HEK293 (cell line): ENCODE data around the gene KCTD18.

Experiments
- CTCF ChIA-PET: fragments of 350-600 bp; formaldehyde crosslinking; extraction: SDS; loops from one replicate; lab custom pipeline; 2021; ENCODE audit warnings: antibody characterized with exemption; lab: Yijun Ruan, JAX
- POLR2A ChIA-PET: fragments of 300-600 bp; formaldehyde crosslinking; extraction: SDS; loops from one replicate; lab custom pipeline; 2020; ENCODE audit warnings: antibody characterized with exemption, inconsistent platforms; lab: Yijun Ruan, JAX
- H3K27ac ChIP-seq: fragments of 200-500 bp; sonication (Bioruptor generic); 2 replicates; pipeline ENCODE4 v1.5.1; 2014; ENCODE audit warnings: low read depth, low read length, control low read depth, inconsistent platforms; ENCODE audit errors: extremely low read depth
- H3K36me3 ChIP-seq, 2 experiments: fragments of 200-500 bp in 1 of 2; sonication (Bioruptor generic) in 1 of 2; 1 replicate in 1 of 2; 2 replicates in 1 of 2; pipeline ENCODE4 v1.5.1; 2014 to 2017; ENCODE audit warnings: inconsistent platforms in 2 of 2, low read length in 2 of 2; ENCODE audit not compliant: control insufficient read depth in 2 of 2, insufficient read depth in 1 of 2
- H3K4me1 ChIP-seq: fragments of 200-500 bp; sonication (Bioruptor generic); 2 replicates; pipeline ENCODE4 v1.5.1; 2014; ENCODE audit warnings: mild to moderate bottlenecking, low read length, inconsistent platforms; ENCODE audit not compliant: control insufficient read depth, insufficient read depth
- H3K4me3 ChIP-seq: 2 replicates; pipeline ENCODE4 v1.5.1; 2011; ENCODE audit warnings: low read depth, mild to moderate bottlenecking, control low read depth, low read length, moderate library complexity
- H3K9me3 ChIP-seq: fragments of 200-500 bp; sonication (Bioruptor generic); 2 replicates; pipeline ENCODE4 v1.5.1; 2014; ENCODE audit warnings: low read depth, low read length, inconsistent platforms; ENCODE audit not compliant: control insufficient read depth, insufficient read depth
- BCL11B ChIP-seq: fragments of 450-650 bp; formaldehyde crosslinking; IDR thresholded peaks from 2 replicates; pipeline ENCODE4 v1.5.1; 2016; ENCODE audit warnings: low read depth, missing biosample characterization, missing genetic modification characterization
- GLIS2 ChIP-seq: fragments of 450-650 bp; formaldehyde crosslinking; IDR thresholded peaks from 2 replicates; pipeline ENCODE4 v1.5.1; 2016; ENCODE audit warnings: missing biosample characterization, missing genetic modification characterization
- OVOL3 ChIP-seq: fragments of 450-650 bp; formaldehyde crosslinking; IDR thresholded peaks from 2 replicates; pipeline ENCODE4 v1.5.1; 2016; ENCODE audit warnings: missing biosample characterization, missing genetic modification characterization
- PBX3 ChIP-seq: sonication (generic); formaldehyde crosslinking; IDR thresholded peaks from 2 replicates; pipeline ENCODE4 v1.8.1; 2022; ENCODE audit warnings: mild to moderate bottlenecking, moderate library complexity, missing genetic modification reagents
- SP2 ChIP-seq: fragments of 450-650 bp; formaldehyde crosslinking; IDR thresholded peaks from 2 replicates; pipeline ENCODE4 v1.5.1; 2016; ENCODE audit warnings: missing biosample characterization, missing genetic modification characterization
- TSHZ1 ChIP-seq: fragments of 450-650 bp; formaldehyde crosslinking; IDR thresholded peaks from 2 replicates; pipeline ENCODE4 v1.5.1; 2016; ENCODE audit warnings: missing biosample characterization, missing genetic modification characterization, borderline replicate concordance
- YY1 ChIP-seq: fragments of 450-650 bp; formaldehyde crosslinking; IDR thresholded peaks from 2 replicates; pipeline ENCODE4 v1.5.1; 2018; ENCODE audit warnings: missing biosample characterization, missing genetic modification characterization
- YY2 ChIP-seq: fragments of 450-650 bp; formaldehyde crosslinking; IDR thresholded peaks from 2 replicates; pipeline ENCODE4 v1.5.1; 2016; ENCODE audit warnings: missing biosample characterization, missing genetic modification characterization
- ZBTB1 ChIP-seq: fragments of 450-650 bp; formaldehyde crosslinking; IDR thresholded peaks from 2 replicates; pipeline ENCODE4 v1.5.1; 2016; ENCODE audit warnings: missing biosample characterization, missing genetic modification characterization
- ZBTB26 ChIP-seq: fragments of 450-650 bp; formaldehyde crosslinking; optimal IDR thresholded peaks from 2 replicates; pipeline ENCODE3; 2016; ENCODE audit warnings: missing biosample characterization, mild to moderate bottlenecking, missing genetic modification characterization
- ZBTB48 ChIP-seq: fragments of 450-650 bp; formaldehyde crosslinking; IDR thresholded peaks from 2 replicates; pipeline ENCODE4 v1.5.1; 2016; ENCODE audit warnings: missing biosample characterization, missing genetic modification characterization
- ZEB2 ChIP-seq: fragments of 450-650 bp; formaldehyde crosslinking; IDR thresholded peaks from 2 replicates; pipeline ENCODE4 v1.5.1; 2016; ENCODE audit warnings: missing biosample characterization, missing genetic modification characterization
- ZNF114 ChIP-seq: fragments of 450-650 bp; formaldehyde crosslinking; IDR thresholded peaks from 2 replicates; pipeline ENCODE4 v1.5.0; 2017; ENCODE audit warnings: missing biosample characterization, missing genetic modification characterization
- ZNF140 ChIP-seq: fragments of 450-650 bp; formaldehyde crosslinking; IDR thresholded peaks from 2 replicates; pipeline ENCODE4 v1.5.1; 2016; ENCODE audit warnings: missing biosample characterization, missing genetic modification characterization
- ZNF202 ChIP-seq: fragments of 450-650 bp; formaldehyde crosslinking; IDR thresholded peaks from 2 replicates; pipeline ENCODE4 v1.5.1; 2016; ENCODE audit warnings: missing biosample characterization, missing genetic modification characterization, borderline replicate concordance
- ZNF280D ChIP-seq: fragments of 450-650 bp; formaldehyde crosslinking; IDR thresholded peaks from 2 replicates; pipeline ENCODE4 v1.5.1; 2016; ENCODE audit warnings: missing biosample characterization, missing genetic modification characterization
- ZNF311 ChIP-seq: fragments of 450-650 bp; formaldehyde crosslinking; IDR thresholded peaks from 2 replicates; pipeline ENCODE4 v1.5.1; 2017; ENCODE audit warnings: missing biosample characterization, missing genetic modification characterization, borderline replicate concordance
- ZNF488 ChIP-seq: fragments of 450-650 bp; formaldehyde crosslinking; IDR thresholded peaks from 2 replicates; pipeline ENCODE4 v1.5.1; 2016; ENCODE audit warnings: missing biosample characterization, missing genetic modification characterization
- ZNF544 ChIP-seq: fragments of 450-650 bp; formaldehyde crosslinking; IDR thresholded peaks from 2 replicates; pipeline ENCODE4 v1.5.0; 2017; ENCODE audit warnings: missing biosample characterization, missing genetic modification characterization
- ZNF571 ChIP-seq: fragments of 450-650 bp; formaldehyde crosslinking; IDR thresholded peaks from 2 replicates; pipeline ENCODE4 v1.5.0; 2017; ENCODE audit warnings: missing biosample characterization, missing genetic modification characterization
- ZNF600 ChIP-seq: fragments of 450-650 bp; formaldehyde crosslinking; IDR thresholded peaks from 2 replicates; pipeline ENCODE4 v1.5.1; 2016; ENCODE audit warnings: missing biosample characterization, missing genetic modification characterization
- ZNF626 ChIP-seq: fragments of 450-650 bp; sonication (Bioruptor Pico); formaldehyde crosslinking; IDR thresholded peaks from 2 replicates; pipeline ENCODE4 v1.5.1; 2018; ENCODE audit warnings: missing biosample characterization, missing genetic modification characterization, inconsistent platforms
- ZNF670 ChIP-seq: fragments of 450-650 bp; formaldehyde crosslinking; IDR thresholded peaks from 2 replicates; pipeline ENCODE4 v1.5.1; 2016; ENCODE audit warnings: missing biosample characterization, missing genetic modification characterization, low read depth
- ZNF747 ChIP-seq: fragments of 450-650 bp; formaldehyde crosslinking; IDR thresholded peaks from 2 replicates; pipeline ENCODE4 v1.5.1; 2016; ENCODE audit warnings: missing biosample characterization, missing genetic modification characterization
- ZNF776 ChIP-seq: fragments of 450-650 bp; formaldehyde crosslinking; IDR thresholded peaks from 2 replicates; pipeline ENCODE4 v1.5.0; 2017; ENCODE audit warnings: missing biosample characterization, missing genetic modification characterization, borderline replicate concordance
- ZNF785 ChIP-seq: fragments of 450-650 bp; formaldehyde crosslinking; IDR thresholded peaks from 2 replicates; pipeline ENCODE4 v1.5.1; 2016; ENCODE audit warnings: missing biosample characterization, missing genetic modification characterization
- ZNF830 ChIP-seq: fragments of 450-650 bp; IDR thresholded peaks from 2 replicates; pipeline ENCODE4 v1.5.0; 2018; ENCODE audit warnings: missing biosample characterization, missing genetic modification characterization, low read depth, mild to moderate bottlenecking, moderate library complexity
- ZXDB ChIP-seq: fragments of 450-650 bp; formaldehyde crosslinking; IDR thresholded peaks from 2 replicates; pipeline ENCODE4 v1.5.1; 2016; ENCODE audit warnings: missing biosample characterization, missing genetic modification characterization

KCTD18 gene

GRCh38 chr2:200443916-200444315 is 66.0 kb downstream of the KCTD18 start:
- POLR2A ChIA-PET: no interaction called here
- Histone ChIP-seq H3K27ac (no peak overlapping the region), H3K9me3 (no peaks in the 10 kb centered on the region), H3K36me3 (peaks cover 0 to 7% of the 10 kb centered on the region in 2 experiments; a peak in 1 of 3 replicates), H3K4me1 (no peaks in the 10 kb centered on the region), H3K4me3 (no peak overlapping the region)
- TF ChIP-seq BCL11B (tag by site-specific recombination) (no peak), ZNF544 (no peak), ZNF311 (tag by site-specific recombination) (no peak), ZNF488 (tag by site-specific recombination) (no peak), YY1 (no peak), ZBTB26 (tag by site-specific recombination) (no peak), ZEB2 (tag by site-specific recombination) (no peak), PBX3 (CRISPR knock-in tag) (no peak), ZNF747 (no peak), ZNF670 (tag by site-specific recombination) (no peak), ZNF571 (tag by site-specific recombination) (no peak), TSHZ1 (tag by site-specific recombination) (no peak), ZXDB (tag by site-specific recombination) (no peak), ZNF140 (no peak), ZNF830 (no peak)
- CTCF ChIA-PET: interaction anchor here (0.9 kb wide), 2 partner anchors 11 to 28 kb away, joined by 3 to 4 read pairs; no protein-coding TSS in a partner anchor

- Histone ChIP-seq H3K36me3 (peaks cover 0 to 7% of the 10 kb centered on the region in 2 experiments; a peak in 1 of 3 replicates), H3K4me1 (no peaks in the 10 kb centered on the region), H3K9me3 (no peaks in the 10 kb centered on the region), H3K27ac (no peak overlapping the region), H3K4me3 (no peak overlapping the region)
- ChIA-PET CTCF (interaction anchor here (0.6 to 0.9 kb wide), 2 partner anchors 11 to 28 kb away, joined by 3 to 4 read pairs; no protein-coding TSS in a partner anchor), POLR2A (no interaction called here)
- no peak for TF ChIP-seq ZNF202
- no peak for TF ChIP-seq ZBTB48 (tag by site-specific recombination)
- no peak for TF ChIP-seq ZNF280D (tag by site-specific recombination)
- no peak for TF ChIP-seq ZNF776
- no peak for TF ChIP-seq GLIS2 (tag by site-specific recombination)
- no peak for TF ChIP-seq ZNF626 (tag by site-specific recombination)
- no peak for TF ChIP-seq OVOL3
- TF ChIP-seq ZBTB1 (tag by site-specific recombination): no peak
- no peak for TF ChIP-seq ZNF114 (tag by site-specific recombination)
- TF ChIP-seq ZNF785: no peak
- no peak for TF ChIP-seq ZNF600 (tag by site-specific recombination)
- TF ChIP-seq YY2 (tag by site-specific recombination): no peak
- TF ChIP-seq SP2 (tag by site-specific recombination): no peak
Measured at GRCh38 chr2:200443376-200443775, 66.5 kb downstream of the KCTD18 start.
